ENCODE measurements around the gene SMLR1. TPM values are rescaled to one million over a fixed set of nuclear protein-coding genes. Genes with fewer than 3 reads are reported as not detected.

The SMLR1 gene
- total and polyA plus RNA-seq, 4 donors, result 20.8 to 65.2 (median 39.6) TPM

- 70% methylated on average over 1 of the region's 1 CpG for WGBS
- H3K4me3 ChIP-seq (ENCODE audit: low read depth in 1 of 3, low read length in 3 of 3), result no peak overlapping the region
- H3K27me3 ChIP-seq (ENCODE audit: control insufficient read depth in 4 of 4, insufficient read depth in 4 of 4, low read length in 3 of 4), result no peaks in the 10 kb centered on the region
- H3K9ac ChIP-seq (ENCODE audit: low read depth in 1 of 2, low read length in 2 of 2), result no peak overlapping the region
- TF ChIP-seq CTCF (IDR thresholded peaks at IDR 0.05; ENCODE audit: low read depth, low read length, missing input control), result no peak
- no peak for TF ChIP-seq TAF1 (conservative IDR thresholded peaks at IDR 0.05)
- no peak for TF ChIP-seq ATF3 (IDR thresholded peaks at IDR 0.05)
- no peak for TF ChIP-seq REST (IDR thresholded peaks at IDR 0.05)
- no peak for TF ChIP-seq NR2F2 (IDR thresholded peaks at IDR 0.05)
- TF ChIP-seq HNF4A (conservative IDR thresholded peaks at IDR 0.05), result no peak
- TF ChIP-seq ZBTB33 (IDR thresholded peaks at IDR 0.05), result no peak
- TF ChIP-seq EGR1 (IDR thresholded peaks at IDR 0.05; ENCODE audit: low read depth in 2 of 2), result no peak
- no peak for TF ChIP-seq SP1 (IDR thresholded peaks at IDR 0.05)
- H3K27ac ChIP-seq (ENCODE audit: low read depth in 1 of 2, low read length in 2 of 2), result no peak overlapping the region
- H3K4me1 ChIP-seq (ENCODE audit: control insufficient read depth in 4 of 4, insufficient read depth in 4 of 4, low read length in 3 of 4), result no peaks in the 10 kb centered on the region
- H3K36me3 ChIP-seq (ENCODE audit: control insufficient read depth in 4 of 4, insufficient read depth in 3 of 4, low read depth in 1 of 4, low read length in 3 of 4), result no peaks in the 10 kb centered on the region
- no peak for DNase-seq (ENCODE audit: low spot score)
- H3K9me3 ChIP-seq (ENCODE audit: control insufficient read depth in 4 of 4, low read length in 3 of 4), result no peaks in the 10 kb centered on the region
Observed at GRCh38 chr6:130780122-130780521, 47.1 kb upstream of the SMLR1 start.

- no peaks in the 10 kb centered on the region for H3K9me3 ChIP-seq (ENCODE audit: control insufficient read depth in 4 of 4, low read length in 3 of 4)
Observed at GRCh38 chr6:130781557-130781956, 45.6 kb upstream of the SMLR1 start.

More at GRCh38 chr6:130781557-130781956, 45.6 kb upstream of the SMLR1 start:
- no peak overlapping the region for H3K4me3 ChIP-seq (ENCODE audit: low read depth in 1 of 3, low read length in 3 of 3)
- TF ChIP-seq GABPA (IDR thresholded peaks at IDR 0.05 in 1 of 2, conservative IDR thresholded peaks at IDR 0.05 in 1 of 2), result no peak
- no peak for TF ChIP-seq YY1 (IDR thresholded peaks at IDR 0.05)
- TF ChIP-seq ATF3 (IDR thresholded peaks at IDR 0.05), result no peak
- WGBS, result 89% methylated on average over 3 of the region's 3 CpGs
- H3K27ac ChIP-seq (ENCODE audit: low read depth in 1 of 2, low read length in 2 of 2), result no peak overlapping the region
- no peaks in the 10 kb centered on the region for H3K36me3 ChIP-seq (ENCODE audit: control insufficient read depth in 4 of 4, insufficient read depth in 3 of 4, low read depth in 1 of 4, low read length in 3 of 4)
- H3K9ac ChIP-seq (ENCODE audit: low read depth in 1 of 2, low read length in 2 of 2), result no peak overlapping the region
- no peaks in the 10 kb centered on the region for H3K27me3 ChIP-seq (ENCODE audit: control insufficient read depth in 4 of 4, insufficient read depth in 4 of 4, low read length in 3 of 4)
- no peaks in the 10 kb centered on the region for H3K4me1 ChIP-seq (ENCODE audit: control insufficient read depth in 4 of 4, insufficient read depth in 4 of 4, low read length in 3 of 4)
- DNase-seq (ENCODE audit: low spot score), result no peak

Data from liver (tissue), 9 donors.